Body of pancreas (tissue), 4 donors: ENCODE measurements around the gene NELFB. TPM values are rescaled to one million over a fixed set of nuclear protein-coding genes. Genes with fewer than 3 reads are reported as not detected.
A peak's percentile ranks its signal among the peaks of the same experiment; 100 is the strongest.

ENCODE experiments used
- ATAC-seq: fragments of 150-250 bp; one replicate; pipeline ENCODE4 v1.9.1; 2016
- DNase-seq, 4 donors: peaks; one replicate each; pipeline ENCODE4 v3.0.0-alpha.2; 2019
- H3K27ac ChIP-seq, 4 donors: fragments of 200-600 bp; sonication (generic); 1 replicate in 3 of 4; 2 replicates in 1 of 4; pipeline versions ENCODE4 v1.5.1 to v1.6.1; 2016 to 2019; ENCODE audit warnings: mild to moderate bottlenecking in 1 of 4, mixed read lengths in 1 of 4, moderate library complexity in 1 of 4
- H3K27me3 ChIP-seq, 2 donors: fragments of 200-600 bp; sonication (generic); one replicate each; pipeline ENCODE4 v1.6.0; 2016; ENCODE audit warnings: mild to moderate bottlenecking in 1 of 2
- H3K36me3 ChIP-seq, 2 donors: fragments of 200-600 bp; sonication (generic); replicated peaks in 1 of 2; 2 replicates each; pipeline ENCODE4 v1.5.1; 2016; ENCODE audit warnings: low read depth in 2 of 2; ENCODE audit not compliant: insufficient read depth in 1 of 2
- H3K4me1 ChIP-seq: fragments of 200-600 bp; sonication (generic); one replicate; pipeline ENCODE4 v1.6.0; 2016
- H3K4me3 ChIP-seq, 2 donors: fragments of 200-600 bp; sonication (generic); 1 replicate in 1 of 2; 2 replicates in 1 of 2; pipeline ENCODE4 v1.5.1; 2016 to 2019
- H3K9me3 ChIP-seq, 3 donors: fragments of 200-600 bp; sonication (generic); 1 replicate in 2 of 3; 2 replicates in 1 of 3; pipeline ENCODE4 v1.5.1; 2016
- POLR2A ChIP-seq, 3 donors: fragments of 450-650 bp; IDR thresholded peaks; one replicate each; pipeline ENCODE4 v1.6.1; 2016; ENCODE audit warnings: antibody characterized with exemption in 3 of 3, mild to moderate bottlenecking in 2 of 3
- WGBS, 2 donors: methylation state at CpG; one replicate each; pipeline ENCODE4 v1.1.5; 2017; 5-methylcytosine and 5-hydroxymethylcytosine counted together
- intact Hi-C: fragments of 100-400 bp; cut with DNase I; formaldehyde crosslinking; loops from one replicate; pipeline ENCODE4 v1.15.1; 2023
- total RNA-seq, 2 donors: library from RNA; depleted of rRNA; stranded (reverse); fragments of >200 nt; gene quantifications; one replicate each; pipeline ENCODE4 v1.1.0, GENCODE V29; 2016
- TF ChIP-seq, protein P1 (sequence below), 7 experiments: fragments of 450-650 bp in 4 of 7; fragments of 200-600 bp in 3 of 7; sonication (generic) in 3 of 7; IDR thresholded peaks; one replicate each; pipeline ENCODE4 v1.5.1; 2016 to 2019; ENCODE audit warnings: antibody characterized with exemption in 7 of 7

The NELFB gene
- total RNA-seq, 2 donors from 2014 or later: 31.3 to 34.2 TPM

- no peak for TF ChIP-seq POLR2A (IDR thresholded peaks at IDR 0.05)
- TF ChIP-seq, protein P1, sequence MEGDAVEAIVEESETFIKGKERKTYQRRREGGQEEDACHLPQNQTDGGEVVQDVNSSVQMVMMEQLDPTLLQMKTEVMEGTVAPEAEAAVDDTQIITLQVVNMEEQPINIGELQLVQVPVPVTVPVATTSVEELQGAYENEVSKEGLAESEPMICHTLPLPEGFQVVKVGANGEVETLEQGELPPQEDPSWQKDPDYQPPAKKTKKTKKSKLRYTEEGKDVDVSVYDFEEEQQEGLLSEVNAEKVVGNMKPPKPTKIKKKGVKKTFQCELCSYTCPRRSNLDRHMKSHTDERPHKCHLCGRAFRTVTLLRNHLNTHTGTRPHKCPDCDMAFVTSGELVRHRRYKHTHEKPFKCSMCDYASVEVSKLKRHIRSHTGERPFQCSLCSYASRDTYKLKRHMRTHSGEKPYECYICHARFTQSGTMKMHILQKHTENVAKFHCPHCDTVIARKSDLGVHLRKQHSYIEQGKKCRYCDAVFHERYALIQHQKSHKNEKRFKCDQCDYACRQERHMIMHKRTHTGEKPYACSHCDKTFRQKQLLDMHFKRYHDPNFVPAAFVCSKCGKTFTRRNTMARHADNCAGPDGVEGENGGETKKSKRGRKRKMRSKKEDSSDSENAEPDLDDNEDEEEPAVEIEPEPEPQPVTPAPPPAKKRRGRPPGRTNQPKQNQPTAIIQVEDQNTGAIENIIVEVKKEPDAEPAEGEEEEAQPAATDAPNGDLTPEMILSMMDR (IDR thresholded peaks at IDR 0.05): no peak
- DNase-seq (peak in 3 of 4 donors; percentile 19 to 37 (median 30)), ATAC-seq (no peak)
- Histone ChIP-seq H3K4me3 (no peak overlapping the region), H3K36me3 (no peaks in the 10 kb centered on the region), H3K27me3 (no peaks in the 10 kb centered on the region), H3K27ac (peak overlapping the region; percentile 39 to 100 (median 74)), H3K4me1 (peaks cover 83% of the 10 kb centered on the region), H3K9me3 (no peaks in the 10 kb centered on the region)
- intact Hi-C loops: loop anchor here (10.0 kb wide), 1 partner anchor 100 kb away; no protein-coding TSS in a partner anchor
- 68 to 85% methylated on average over 12 to 28 of the region's 42 CpGs for WGBS, 2 donors
Measured at GRCh38 chr9:137314561-137315560, 59.7 kb downstream of the NELFB start.

DNA sequence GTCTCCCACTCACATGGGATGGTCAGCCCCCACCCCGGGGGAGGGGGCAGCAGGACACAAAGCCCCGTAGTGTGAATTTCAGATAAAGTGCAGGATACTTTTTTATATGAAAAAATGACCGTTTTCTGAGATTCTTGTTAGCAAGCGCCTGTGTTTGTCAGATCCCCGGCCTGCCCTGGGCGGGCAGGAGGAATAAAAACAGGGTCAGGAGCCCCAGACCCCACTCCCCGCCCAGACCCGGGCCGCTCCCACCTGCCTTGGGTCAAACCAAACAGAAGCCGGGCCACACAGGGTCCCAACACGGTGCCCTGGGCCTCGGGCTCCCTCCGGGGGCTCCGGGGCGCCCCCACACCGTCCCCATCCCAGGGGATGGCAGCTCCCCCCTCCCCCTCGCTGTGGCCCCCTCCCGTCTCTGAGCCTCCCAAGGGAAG is 60.5 kb downstream of the NELFB start:
- ATAC-seq (no peak), DNase-seq (peak in 1 of 4 donors; percentile 16)
- H3K36me3 ChIP-seq: no peaks in the 10 kb centered on the region
- no peaks in the 10 kb centered on the region for H3K27me3 ChIP-seq
- intact Hi-C loops: loop anchor here (10.0 kb wide), 1 partner anchor 99 kb away; no protein-coding TSS in a partner anchor
- H3K27ac ChIP-seq: peak overlapping the region in 3 of 4 donors; percentile 50 to 100 (median 99)
- no peak overlapping the region for H3K4me3 ChIP-seq
- 44 to 46% methylated on average over 10 of the region's 18 CpGs for WGBS, 2 donors
- TF ChIP-seq, protein P1 (IDR thresholded peaks at IDR 0.05): no peak
- TF ChIP-seq POLR2A (IDR thresholded peaks at IDR 0.05): no peak
- H3K4me1 ChIP-seq: peaks cover 76% of the 10 kb centered on the region
- no peaks in the 10 kb centered on the region for H3K9me3 ChIP-seq

DNA sequence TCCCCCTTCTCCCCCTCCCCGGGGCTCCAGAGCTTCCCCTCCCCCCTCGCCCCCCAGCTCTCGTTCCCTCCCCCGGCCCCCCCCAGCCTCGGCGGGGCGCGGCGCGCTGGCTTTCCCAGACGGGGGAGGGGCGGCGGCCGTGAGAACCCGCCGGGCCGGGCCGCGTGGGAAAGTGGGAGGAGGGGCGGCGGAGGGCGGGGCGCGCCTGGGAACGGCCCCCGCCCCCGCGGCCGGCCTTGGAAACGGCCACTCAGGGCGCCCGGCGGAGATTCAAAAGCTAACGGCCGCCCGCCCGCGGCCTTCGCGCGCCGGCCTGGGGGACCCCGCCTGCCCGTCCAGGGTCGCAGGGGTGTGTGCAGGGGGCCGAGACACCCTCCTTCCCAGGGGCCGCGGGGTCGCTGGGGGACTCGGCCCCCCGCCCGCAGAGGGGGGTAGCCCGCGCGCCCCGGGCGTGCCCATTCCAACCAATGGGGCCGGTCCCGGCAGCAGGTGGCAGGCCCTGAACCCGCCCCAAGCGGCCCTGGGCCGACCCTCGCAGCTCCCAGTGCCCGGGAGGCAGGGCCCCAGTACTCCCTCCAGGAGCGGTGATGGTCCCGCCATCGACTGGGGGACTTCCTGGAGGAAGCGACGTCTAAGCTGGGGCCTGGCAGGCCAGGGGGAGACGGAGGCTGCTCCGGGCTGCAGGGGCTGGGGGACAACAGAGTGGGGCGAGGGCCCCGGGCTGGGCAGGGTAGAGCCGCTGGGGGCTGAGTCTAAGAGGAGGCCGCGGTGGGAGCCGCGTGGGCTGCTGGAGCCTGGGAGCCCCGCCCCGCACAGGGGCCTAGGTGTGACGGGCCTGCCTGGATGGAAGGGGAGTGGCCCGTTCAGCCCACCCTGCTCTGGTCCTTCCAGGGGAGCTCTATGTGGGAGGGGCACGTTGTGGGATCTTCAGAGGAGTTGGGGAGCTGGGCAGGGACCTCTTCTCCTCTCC is 61.2 kb downstream of the NELFB start:
- H3K4me3 ChIP-seq: no peak overlapping the region
- no peaks in the 10 kb centered on the region for H3K27me3 ChIP-seq
- peaks cover 69% of the 10 kb centered on the region for H3K4me1 ChIP-seq
- TF ChIP-seq POLR2A (IDR thresholded peaks at IDR 0.05): no peak
- TF ChIP-seq, protein P1 (IDR thresholded peaks at IDR 0.05): no peak
- no peaks in the 10 kb centered on the region for H3K36me3 ChIP-seq
- DNase-seq (peak; percentile 66 to 80 (median 74)), ATAC-seq (peak; percentile 3)
- intact Hi-C loops: loop anchor here (10.0 kb wide), 1 partner anchor 99 kb away; no protein-coding TSS in a partner anchor
- H3K9me3 ChIP-seq: no peaks in the 10 kb centered on the region
- H3K27ac ChIP-seq: peak overlapping the region in 3 of 4 donors; percentile 50 to 100 (median 99)
- WGBS, 2 donors: 6 to 18% methylated on average over 14 to 23 of the region's 83 CpGs

GRCh38 chr9:137317021-137317717 is 62.0 kb downstream of the NELFB start:
- WGBS, 2 donors: 50 to 90% methylated on average over 1 to 16 of the region's 19 CpGs
- Histone ChIP-seq H3K4me3 (no peak overlapping the region), H3K4me1 (peaks cover 60% of the 10 kb centered on the region), H3K9me3 (no peaks in the 10 kb centered on the region), H3K27ac (peak overlapping the region in 1 of 4 donors; percentile 100), H3K27me3 (no peaks in the 10 kb centered on the region), H3K36me3 (no peaks in the 10 kb centered on the region)
- intact Hi-C loops: loop anchor here (10.0 kb wide), 1 partner anchor 98 kb away; no protein-coding TSS in a partner anchor
- ATAC-seq (no peak), DNase-seq (no peak)
- TF ChIP-seq, protein P1 (IDR thresholded peaks at IDR 0.05): no peak
